Measurements from ENCODE around the gene ADARB1.
"Not testable (repeated sequence)": the region's sequence is repeated elsewhere in the genome, so short reads cannot be mapped to it uniquely, and the experiment has no call there.

ADARB1 gene

GRCh38 chr21:45137612-45137937 is 63.2 kb downstream of the ADARB1 start:
- no peak for DNase-seq

GRCh38 chr21:45138199-45139002 is 64.0 kb downstream of the ADARB1 start:
- peak; percentile 56 to 86 for DNase-seq

- DNase-seq = not testable (repeated sequence)
These were observed 64.6 kb downstream of the ADARB1 start for GRCh38 chr21:45139003-45139360.

GRCh38 chr21:45139473-45139872 is 65.1 kb downstream of the ADARB1 start:
- DNase-seq = no peak

GRCh38 chr21:45140346-45140940 is 66.1 kb downstream of the ADARB1 start:
- DNase-seq = peak; percentile 75 to 84

- not testable (repeated sequence) for DNase-seq
These were observed 66.6 kb downstream of the ADARB1 start for GRCh38 chr21:45140944-45141343.

GRCh38 chr21:45141507-45141906 is 67.1 kb downstream of the ADARB1 start:
- no peak for DNase-seq

- DNase-seq = no peak
These were observed 68.3 kb downstream of the ADARB1 start for GRCh38 chr21:45142469-45143308.

GRCh38 chr21:45143855-45144254 is 69.5 kb downstream of the ADARB1 start:
- DNase-seq = no peak

- no peak for DNase-seq
These were observed 70.8 kb downstream of the ADARB1 start for GRCh38 chr21:45145146-45145545.

GRCh38 chr21:45145846-45146245 is 71.5 kb downstream of the ADARB1 start:
- not testable (repeated sequence) for DNase-seq

- no peak for DNase-seq
These were observed 71.9 kb downstream of the ADARB1 start for GRCh38 chr21:45146306-45146705.

GRCh38 chr21:45146801-45147200 is 72.4 kb downstream of the ADARB1 start:
- DNase-seq = no peak

- DNase-seq = no peak
These were observed 73.3 kb downstream of the ADARB1 start for GRCh38 chr21:45147473-45148315.

- no peak for DNase-seq
These were observed 74.1 kb downstream of the ADARB1 start for GRCh38 chr21:45148316-45148990.

- no peak for DNase-seq
These were observed 74.6 kb downstream of the ADARB1 start for GRCh38 chr21:45149021-45149420.

GRCh38 chr21:45150638-45151131 is 76.3 kb downstream of the ADARB1 start:
- DNase-seq = no peak

GRCh38 chr21:45151445-45152160 is 77.2 kb downstream of the ADARB1 start:
- DNase-seq = no peak

GRCh38 chr21:45152265-45152746 is 77.9 kb downstream of the ADARB1 start:
- DNase-seq = peak; percentile 70 to 89

- DNase-seq = no peak
These were observed 79.3 kb downstream of the ADARB1 start for GRCh38 chr21:45153358-45154318.

All from inflammatory macrophage treated with lipopolysaccharide for 1 hour (primary cell).